ENCODE data around the gene DNAH11.
"Not testable (repeated sequence)": the region's sequence is repeated elsewhere in the genome, so short reads cannot be mapped to it uniquely, and the experiment has no call there.

The DNAH11 gene

GRCh38 chr7:21887779-21888178, 344.9 kb downstream of the DNAH11 start:
- ATAC-seq, result no peak

GRCh38 chr7:21891291-21891690, 348.5 kb downstream of the DNAH11 start:
- ATAC-seq, result no peak

GRCh38 chr7:21893401-21893800, 350.6 kb downstream of the DNAH11 start:
- ATAC-seq, result no peak

GRCh38 chr7:21898265-21898930, 355.6 kb downstream of the DNAH11 start:
- peak; percentile 32 to 59 for ATAC-seq

GRCh38 chr7:21902240-21902639, 359.4 kb downstream of the DNAH11 start:
- no peak for ATAC-seq

GRCh38 chr7:21903020-21903786, 360.4 kb downstream of the DNAH11 start:
- no peak for ATAC-seq

- no peak for ATAC-seq
Observed at GRCh38 chr7:21908746-21909145, 365.9 kb downstream of the DNAH11 start.

GRCh38 chr7:21910253-21910652, 367.4 kb downstream of the DNAH11 start:
- no peak for ATAC-seq

- no peak for ATAC-seq
Observed at GRCh38 chr7:21911341-21911875, 368.6 kb downstream of the DNAH11 start.

GRCh38 chr7:21912305-21912704, 369.5 kb downstream of the DNAH11 start:
- no peak for ATAC-seq

- ATAC-seq, result no peak
Observed at GRCh38 chr7:21912931-21913780, 370.3 kb downstream of the DNAH11 start.

- no peak for ATAC-seq
Observed at GRCh38 chr7:21914671-21915070, 371.8 kb downstream of the DNAH11 start.

- no peak for ATAC-seq
Observed at GRCh38 chr7:21915140-21915539, 372.3 kb downstream of the DNAH11 start.

- no peak for ATAC-seq
Observed at GRCh38 chr7:21916176-21916575, 373.3 kb downstream of the DNAH11 start.

GRCh38 chr7:21916629-21917028, 373.8 kb downstream of the DNAH11 start:
- no peak for ATAC-seq

GRCh38 chr7:21918216-21918615, 375.4 kb downstream of the DNAH11 start:
- no peak for ATAC-seq

GRCh38 chr7:21920936-21921335, 378.1 kb downstream of the DNAH11 start:
- no peak for ATAC-seq

GRCh38 chr7:21922605-21923004, 379.8 kb downstream of the DNAH11 start:
- ATAC-seq, result no peak

- ATAC-seq, result no peak
Observed at GRCh38 chr7:21923658-21924057, 380.8 kb downstream of the DNAH11 start.

- no peak for ATAC-seq
Observed at GRCh38 chr7:21926448-21926847, 383.6 kb downstream of the DNAH11 start.

- ATAC-seq, result no peak
Observed at GRCh38 chr7:21927693-21928092, 384.9 kb downstream of the DNAH11 start.

GRCh38 chr7:21933293-21933692, 390.5 kb downstream of the DNAH11 start:
- ATAC-seq, result not testable (repeated sequence)

GRCh38 chr7:21934808-21935207, 392.0 kb downstream of the DNAH11 start:
- ATAC-seq, result no peak
